HCT116 (cell line): ENCODE data around the gene BRICD5. TPM values are rescaled to one million over a fixed set of nuclear protein-coding genes. Genes with fewer than 3 reads are reported as not detected.

Experiments used
- ATAC-seq: fragments of 200-7000 bp; cut with Tn5 transposase; 2 replicates; pipeline ENCODE4 v1.9.1; 2020; ENCODE audit warnings: mild to moderate bottlenecking, moderate library complexity
- BruUV-seq: library from RNA; stranded (reverse); fragments of 400-500 nt; replicated peaks from 2 replicates; lab custom pipeline; 2021; lab: Mats Ljungman, UMichigan
- CTCF ChIA-PET: fragments of 300-600 bp; sonication (Branson Sonifier 250); formaldehyde crosslinking; loops from one replicate; lab custom pipeline; 2021; ENCODE audit warnings: antibody characterized with exemption; lab: Charles Lee
- POLR2A ChIA-PET: fragments of 300-600, 350-600 bp; sonication (Branson Sonifier 250); formaldehyde crosslinking; loops from one replicate; lab custom pipeline; 2021; ENCODE audit warnings: antibody characterized with exemption; lab: Charles Lee
- RAD21 ChIA-PET, 2 experiments: fragments of 300-600 bp; sonication (Branson Sonifier 250); formaldehyde crosslinking; loops; one replicate each; lab custom pipeline; 2023; ENCODE audit warnings: low total read pairs in 2 of 2; ENCODE audit not compliant: uncharacterized antibody in 2 of 2, unreplicated experiment in 2 of 2, low non-redundant PET in 1 of 2; lab: Charles Lee
- DNase-seq: peaks from one replicate; pipeline ENCODE4 v3.0.0-alpha.2; 2010; ENCODE audit warnings: low read depth, low spot score
- H2AFZ ChIP-seq: fragments of 200-600 bp; shearing (Covaris generic), sonication (generic); 2 replicates; pipeline ENCODE4 v1.6.1; 2017; ENCODE audit warnings: low read depth, mixed run types, mixed read lengths, antibody characterized with exemption, low read length; ENCODE audit not compliant: poor library complexity, severe bottlenecking
- H3K27ac ChIP-seq: 2 replicates; pipeline ENCODE4 v1.5.1; 2012; ENCODE audit warnings: low read depth, low read length
- H3K27me3 ChIP-seq: fragments of 200-600 bp; sonication (generic); 2 replicates; pipeline ENCODE4 v1.6.1; 2016; ENCODE audit warnings: mixed run types, low read length, mixed read lengths; ENCODE audit not compliant: insufficient read depth
- H3K36me3 ChIP-seq, 2 experiments: fragments of 200-500 bp in 1 of 2; fragments of 200-600 bp in 1 of 2; sonication (Bioruptor generic) in 1 of 2; sonication (generic) in 1 of 2; 2 replicates each; pipeline versions ENCODE4 v1.5.1 to v1.6.1; 2014 to 2016; ENCODE audit warnings: low read length in 2 of 2, inconsistent platforms in 1 of 2, mixed read lengths in 1 of 2, mixed run types in 1 of 2; ENCODE audit not compliant: insufficient read depth in 2 of 2, control insufficient read depth in 1 of 2
- H3K4me1 ChIP-seq, 2 experiments: fragments of 200-600 bp in 1 of 2; sonication (generic) in 1 of 2; 2 replicates each; pipeline versions ENCODE4 v1.5.1 to v1.6.1; 2012 to 2017; ENCODE audit warnings: low read length in 2 of 2, inconsistent platforms in 1 of 2, mild to moderate bottlenecking in 1 of 2, mixed read lengths in 1 of 2, mixed run types in 1 of 2, moderate library complexity in 1 of 2; ENCODE audit not compliant: insufficient read depth in 2 of 2, control insufficient read depth in 1 of 2
- H3K4me2 ChIP-seq: fragments of 200-600 bp; sonication (generic); 2 replicates; pipeline ENCODE4 v1.6.1; 2017; ENCODE audit warnings: mixed run types, low read length, mixed read lengths
- H3K4me3 ChIP-seq, 2 experiments: fragments of 200-600 bp in 1 of 2; sonication (generic) in 1 of 2; replicated peaks in 1 of 2; 2 replicates each; pipeline ENCODE4 v1.5.1; 2011 to 2016; ENCODE audit warnings: low read length in 2 of 2, control low read depth in 1 of 2, low read depth in 1 of 2, mild to moderate bottlenecking in 1 of 2, mixed read lengths in 1 of 2, mixed run types in 1 of 2
- H3K79me2 ChIP-seq: fragments of 200-600 bp; sonication (generic); 2 replicates; pipeline ENCODE4 v1.6.1; 2017; ENCODE audit warnings: mild to moderate bottlenecking, mixed run types, low read length, moderate library complexity, mixed read lengths; ENCODE audit not compliant: insufficient read depth
- H3K9ac ChIP-seq: fragments of 200-600 bp; sonication (generic); 2 replicates; pipeline ENCODE4 v1.6.1; 2016; ENCODE audit warnings: low read length, mixed read lengths
- H3K9me2 ChIP-seq: fragments of 200-600 bp; sonication (generic), shearing (Covaris generic); 2 replicates; pipeline ENCODE4 v1.6.1; 2017; ENCODE audit warnings: mixed run types, mild to moderate bottlenecking, moderate library complexity; ENCODE audit not compliant: insufficient read depth
- H3K9me3 ChIP-seq, 2 experiments: fragments of 200-500 bp in 1 of 2; fragments of 200-600 bp in 1 of 2; sonication (Bioruptor generic) in 1 of 2; sonication (generic) in 1 of 2; 2 replicates each; pipeline ENCODE4 v1.6.1; 2014 to 2017; ENCODE audit warnings: low read length in 2 of 2, mixed read lengths in 2 of 2, inconsistent platforms in 1 of 2, low read depth in 1 of 2, mild to moderate bottlenecking in 1 of 2, mixed run types in 1 of 2, moderate library complexity in 1 of 2; ENCODE audit not compliant: control insufficient read depth in 1 of 2, insufficient read depth in 1 of 2
- H4K20me1 ChIP-seq: fragments of 200-600 bp; sonication (generic), shearing (Covaris generic); 2 replicates; pipeline ENCODE4 v1.6.1; 2017; ENCODE audit warnings: mixed run types, mild to moderate bottlenecking, moderate library complexity; ENCODE audit not compliant: insufficient read depth
- CEBPB ChIP-seq: IDR thresholded peaks from 2 replicates; pipeline ENCODE4 v1.6.1; 2012; ENCODE audit warnings: low read depth
- ELF1 ChIP-seq: IDR thresholded peaks from 2 replicates; pipeline ENCODE4 v1.6.1; 2012; ENCODE audit warnings: low read depth, borderline replicate concordance
- JUND ChIP-seq: IDR thresholded peaks from 2 replicates; pipeline ENCODE4 v1.6.1; 2012
- POLR2AphosphoS5 ChIP-seq: IDR thresholded peaks from 2 replicates; pipeline ENCODE4 v1.6.1; 2011; ENCODE audit warnings: mild to moderate bottlenecking, low read depth, low read length, moderate library complexity
- REST ChIP-seq: IDR thresholded peaks from 2 replicates; pipeline ENCODE4 v1.6.1; 2012; ENCODE audit warnings: low read depth
- SP1 ChIP-seq: IDR thresholded peaks from 2 replicates; pipeline ENCODE4 v1.6.1; 2012; ENCODE audit warnings: low read depth
- ZNF274 ChIP-seq: fragments of 200-500 bp; sonication (Bioruptor generic); IDR thresholded peaks from 2 replicates; pipeline ENCODE4 v1.6.1; 2014; ENCODE audit warnings: mild to moderate bottlenecking, low read depth, low read length, inconsistent platforms
- intact Hi-C: fragments of 100-400 bp; cut with micrococcal nuclease; formaldehyde crosslinking; loops from 2 replicates; pipeline ENCODE4 v1.10.0; 2022
- total RNA-seq: library from RNA; stranded (reverse); gene quantifications from one replicate; pipeline ENCODE4 v1.2.1, GENCODE V29; 2021; ENCODE audit not compliant: unreplicated experiment
- TF ChIP-seq, protein P1 (sequence below): IDR thresholded peaks from 2 replicates; pipeline ENCODE4 v1.6.1; 2012
- TF ChIP-seq, protein P2 (sequence below): IDR thresholded peaks from 2 replicates; pipeline ENCODE4 v1.6.1; 2012
- TF ChIP-seq, protein P3 (sequence below), 3 experiments: fragments of 200-600 bp in 1 of 3; sonication (generic) in 1 of 3; IDR thresholded peaks in 2 of 3; conservative IDR thresholded peaks in 1 of 3; 2 replicates each; pipeline ENCODE4 v1.5.1; 2012 to 2017; ENCODE audit warnings: low read depth in 2 of 3, low read length in 2 of 3, antibody characterized with exemption in 1 of 3, borderline replicate concordance in 1 of 3, control low read depth in 1 of 3, mild to moderate bottlenecking in 1 of 3, mixed read lengths in 1 of 3, mixed run types in 1 of 3, moderate library complexity in 1 of 3; ENCODE audit not compliant: insufficient read depth in 1 of 3

BRICD5 gene
- total RNA-seq, 1 experiment from 2014 or later = 9.8 TPM

DNA sequence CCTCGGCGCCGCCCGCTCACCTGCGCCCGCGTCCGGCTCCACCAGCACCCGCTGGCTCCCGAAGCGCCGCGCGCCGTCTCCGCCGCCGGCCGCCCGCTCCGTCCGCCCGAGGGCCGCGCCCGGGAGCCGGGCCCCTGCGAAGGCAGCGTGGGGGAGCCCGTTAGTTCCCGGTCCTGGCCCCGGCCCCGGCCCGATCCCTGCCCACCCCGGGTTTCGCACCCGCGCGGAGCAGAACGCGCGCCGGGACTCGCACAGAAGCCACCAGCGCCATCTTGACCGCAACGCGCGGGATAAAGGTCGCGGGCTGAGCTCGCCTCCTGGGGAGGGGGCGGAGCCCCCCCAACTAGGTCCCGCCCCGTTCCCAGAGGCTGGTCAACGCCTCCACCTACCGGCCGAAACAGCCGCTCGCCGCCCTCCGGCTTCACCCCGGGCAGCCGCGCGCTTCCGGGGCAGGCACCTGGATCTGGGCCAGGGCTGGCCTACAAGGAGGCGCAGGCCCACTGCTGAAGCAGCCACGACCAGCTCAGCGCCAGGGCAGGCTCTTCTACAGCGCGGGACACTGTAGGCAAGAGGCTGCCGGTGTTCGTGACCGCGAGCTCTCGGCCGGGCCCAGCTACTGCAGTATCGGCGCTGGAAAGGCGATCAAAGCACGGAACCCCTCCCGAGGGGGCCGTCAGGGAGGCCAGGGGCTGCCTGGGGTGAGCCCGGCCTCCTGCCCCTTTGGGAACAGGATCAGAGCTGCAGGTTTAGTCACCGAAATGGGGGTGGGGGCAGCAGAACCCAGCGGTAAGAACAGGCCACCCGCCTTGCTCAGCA, 40.8 kb upstream of the BRICD5 start, which contains the start of gene ECI1 (continued):
- no peak for TF ChIP-seq REST
- no peak for TF ChIP-seq CEBPB
- TF ChIP-seq, protein P1, sequence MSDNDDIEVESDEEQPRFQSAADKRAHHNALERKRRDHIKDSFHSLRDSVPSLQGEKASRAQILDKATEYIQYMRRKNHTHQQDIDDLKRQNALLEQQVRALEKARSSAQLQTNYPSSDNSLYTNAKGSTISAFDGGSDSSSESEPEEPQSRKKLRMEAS = peak; percentile 77
- TF ChIP-seq SP1 = no peak; the same call in 1 of the 2 replicates
- peak; percentile 93 for TF ChIP-seq POLR2AphosphoS5
- no peak for TF ChIP-seq ZNF274

DNA sequence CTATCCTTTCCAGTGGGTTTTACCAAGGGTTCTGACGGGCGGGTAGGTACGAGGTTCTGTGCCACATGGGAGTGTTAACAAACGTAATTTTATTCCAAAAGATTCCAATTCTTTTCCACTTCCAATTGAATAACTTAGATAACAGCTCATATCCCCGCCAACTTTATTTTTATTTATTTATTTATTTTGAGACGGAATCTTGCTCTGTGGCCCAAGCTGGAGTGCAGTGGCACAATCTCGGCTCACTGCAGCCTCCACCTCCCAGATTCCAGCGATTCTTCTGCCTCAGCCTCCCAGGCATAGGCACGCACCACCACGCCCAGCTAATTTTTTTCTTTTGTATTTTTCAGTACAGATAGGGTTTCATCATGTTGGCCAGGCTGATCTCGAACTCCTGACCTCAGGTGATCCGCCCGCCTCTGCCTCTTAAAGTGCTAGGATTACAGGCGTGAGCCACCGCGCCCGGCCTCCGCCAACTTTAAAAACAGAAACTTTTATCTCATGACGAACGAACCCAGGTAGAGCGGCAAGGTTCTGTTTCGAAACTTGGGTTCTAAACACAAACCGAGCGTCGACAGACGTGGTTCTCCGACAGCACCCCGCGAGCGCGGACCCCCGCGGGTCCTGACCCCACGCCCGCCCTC, 40.1 kb upstream of the BRICD5 start:
- peak overlapping the region; percentile 89 for H3K27ac ChIP-seq
- ChIA-PET RAD21 (interaction anchor here in 1 of 2 experiments (0.5 to 1.4 kb wide), 2 partner anchors 56 to 281 kb away, joined by 3 to 5 read pairs; no protein-coding TSS in a partner anchor), CTCF (interaction anchor here (1.2 to 2.7 kb wide), 5 partner anchors 28 to 250 kb away, joined by 3 to 24 read pairs (median 5); partner anchors contain the start of genes CASKIN1, E4F1 and PGP), POLR2A (interaction anchor here (0.7 to 2.8 kb wide), 11 partner anchors 8 to 203 kb away, joined by 3 to 21 read pairs (median 5); partner anchors contain the start of genes E4F1, NTHL1, PGP and TRAF7)
- peaks cover 15 to 31% of the 10 kb centered on the region in 2 experiments for H3K4me1 ChIP-seq
- DNase-seq (no peak), ATAC-seq (peak; percentile 29)
- H3K9ac ChIP-seq = peak overlapping the region; percentile 79
- intact Hi-C loops = loop anchor here (1.0 to 10.0 kb wide), 4 partner anchors 27 to 226 kb away; partner anchors contain the start of genes E4F1 and NHERF2
- H4K20me1 ChIP-seq = no peaks in the 10 kb centered on the region; the same call in 1 of the 2 replicates
- H2AFZ ChIP-seq = no peak overlapping the region
- H3K4me3 ChIP-seq = peak overlapping the region; percentile 66 to 75
- H3K4me2 ChIP-seq = peak overlapping the region; percentile 84
- no peaks in the 10 kb centered on the region for H3K27me3 ChIP-seq
- peaks cover 63% of the 10 kb centered on the region for H3K79me2 ChIP-seq
- BruUV-seq = TSS peak; percentile 81
- H3K36me3 ChIP-seq = peaks cover 24 to 34% of the 10 kb centered on the region in 2 experiments; a peak in 3 of 4 replicates
- no peaks in the 10 kb centered on the region for H3K9me2 ChIP-seq
- no peaks in the 10 kb centered on the region for H3K9me3 ChIP-seq
- TF ChIP-seq ELF1 (no peak), REST (no peak), JUND (no peak)
- TF ChIP-seq, protein P2, sequence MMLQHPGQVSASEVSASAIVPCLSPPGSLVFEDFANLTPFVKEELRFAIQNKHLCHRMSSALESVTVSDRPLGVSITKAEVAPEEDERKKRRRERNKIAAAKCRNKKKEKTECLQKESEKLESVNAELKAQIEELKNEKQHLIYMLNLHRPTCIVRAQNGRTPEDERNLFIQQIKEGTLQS = no peak
- TF ChIP-seq, protein P3, sequence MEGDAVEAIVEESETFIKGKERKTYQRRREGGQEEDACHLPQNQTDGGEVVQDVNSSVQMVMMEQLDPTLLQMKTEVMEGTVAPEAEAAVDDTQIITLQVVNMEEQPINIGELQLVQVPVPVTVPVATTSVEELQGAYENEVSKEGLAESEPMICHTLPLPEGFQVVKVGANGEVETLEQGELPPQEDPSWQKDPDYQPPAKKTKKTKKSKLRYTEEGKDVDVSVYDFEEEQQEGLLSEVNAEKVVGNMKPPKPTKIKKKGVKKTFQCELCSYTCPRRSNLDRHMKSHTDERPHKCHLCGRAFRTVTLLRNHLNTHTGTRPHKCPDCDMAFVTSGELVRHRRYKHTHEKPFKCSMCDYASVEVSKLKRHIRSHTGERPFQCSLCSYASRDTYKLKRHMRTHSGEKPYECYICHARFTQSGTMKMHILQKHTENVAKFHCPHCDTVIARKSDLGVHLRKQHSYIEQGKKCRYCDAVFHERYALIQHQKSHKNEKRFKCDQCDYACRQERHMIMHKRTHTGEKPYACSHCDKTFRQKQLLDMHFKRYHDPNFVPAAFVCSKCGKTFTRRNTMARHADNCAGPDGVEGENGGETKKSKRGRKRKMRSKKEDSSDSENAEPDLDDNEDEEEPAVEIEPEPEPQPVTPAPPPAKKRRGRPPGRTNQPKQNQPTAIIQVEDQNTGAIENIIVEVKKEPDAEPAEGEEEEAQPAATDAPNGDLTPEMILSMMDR (IDR thresholded peaks at IDR 0.05 in 2 of 3, conservative IDR thresholded peaks at IDR 0.05 in 1 of 3; ENCODE audit: borderline replicate concordance in 1 of 3, insufficient read depth in 1 of 3, low read depth in 2 of 3, low read length in 2 of 3) = no peak
